Activated CD4-positive, alpha-beta T cell treated with anti-CD3 and anti-CD28 coated beads, Interleukin-2, amount 50 U/mL, for 4 hours (primary cell): Measurements from ENCODE around the gene RMND5B.
"Not testable (repeated sequence)": the region's sequence is repeated elsewhere in the genome, so short reads cannot be mapped to it uniquely, and the experiment has no call there.

Experiments used
- DNase-seq, 2 experiments: peaks; one replicate each; pipeline ENCODE4 v3.0.0-alpha.2; 2020

RMND5B gene

GRCh38 chr5:178114325-178115135 lies 16.3 kb upstream of the RMND5B start:
- peak; percentile 37 to 41 for DNase-seq

- no peak for DNase-seq
Observed at GRCh38 chr5:178115136-178115813, 15.5 kb upstream of the RMND5B start.

GRCh38 chr5:178115814-178116142 lies 15.0 kb upstream of the RMND5B start:
- no peak for DNase-seq

GRCh38 chr5:178116143-178116885 lies 14.5 kb upstream of the RMND5B start:
- DNase-seq: peak; percentile 49 to 63

GRCh38 chr5:178117923-178118701 lies 12.7 kb upstream of the RMND5B start:
- DNase-seq: no peak

GRCh38 chr5:178119915-178120606 lies 10.8 kb upstream of the RMND5B start:
- no peak for DNase-seq

GRCh38 chr5:178120607-178121357 lies 10.0 kb upstream of the RMND5B start:
- peak; percentile 77 to 81 for DNase-seq

- no peak for DNase-seq
Observed at GRCh38 chr5:178121391-178122276, 9.2 kb upstream of the RMND5B start.

GRCh38 chr5:178122346-178122745 lies 8.5 kb upstream of the RMND5B start:
- no peak for DNase-seq

- no peak for DNase-seq
Observed at GRCh38 chr5:178123094-178123965, 7.5 kb upstream of the RMND5B start.

GRCh38 chr5:178123966-178124925 lies 6.6 kb upstream of the RMND5B start:
- no peak for DNase-seq

- DNase-seq: no peak
Observed at GRCh38 chr5:178125253-178125906, 5.4 kb upstream of the RMND5B start.

GRCh38 chr5:178126556-178126955 lies 4.3 kb upstream of the RMND5B start:
- no peak for DNase-seq

- not testable (repeated sequence) for DNase-seq
Observed at GRCh38 chr5:178127300-178128009, 3.4 kb upstream of the RMND5B start.

- DNase-seq: no peak
Observed at GRCh38 chr5:178129296-178129695, 1.5 kb upstream of the RMND5B start.

- DNase-seq: not testable (repeated sequence)
Observed at GRCh38 chr5:178130234-178130575, 609 bp upstream of the RMND5B start.

- no peak for DNase-seq
Observed at GRCh38 chr5:178131446-178131996, 707 bp downstream of the RMND5B start.
